GM15510 (cell line): ENCODE data around the gene PTTG1IP.

Experiments used
- POLR2A ChIP-seq: IDR thresholded peaks from 3 replicates; pipeline ENCODE4 v1.6.1; 2011; ENCODE audit warnings: borderline replicate concordance; ENCODE audit not compliant: insufficient read length; ENCODE audit errors: extremely low read depth

The PTTG1IP gene

DNA sequence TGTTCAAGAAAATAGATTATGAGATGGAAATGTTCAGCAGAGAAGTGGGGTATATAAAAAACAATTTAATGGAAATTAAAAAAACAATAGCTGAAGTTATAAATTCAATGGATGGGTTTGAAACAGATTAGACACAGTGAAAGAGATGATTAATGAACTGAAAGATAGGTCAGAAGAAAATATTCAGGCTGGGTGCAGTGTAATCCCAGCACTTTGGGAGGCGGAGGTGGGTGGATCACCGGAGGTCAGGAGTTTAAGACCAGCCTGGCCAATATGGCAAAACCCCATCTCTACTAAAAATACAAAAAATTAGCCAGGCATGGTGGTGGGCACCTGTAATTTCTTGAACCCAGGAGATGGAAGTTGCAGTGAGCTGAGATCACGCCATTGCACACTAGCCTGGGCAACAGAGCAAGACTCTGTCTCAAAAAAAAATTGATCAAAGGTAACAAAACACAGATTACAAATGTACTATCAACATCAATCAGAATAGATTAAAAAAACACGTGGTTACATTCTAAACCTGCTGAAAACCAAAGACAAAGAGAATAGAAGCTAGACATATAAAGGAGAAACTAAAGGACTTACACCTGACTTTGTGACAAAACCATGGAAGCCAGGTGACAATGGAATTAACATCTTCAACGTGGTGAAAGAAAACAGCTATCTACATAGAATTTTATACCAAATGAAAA lies 50.9 kb downstream of the PTTG1IP start:
- TF ChIP-seq POLR2A: no peak

DNA sequence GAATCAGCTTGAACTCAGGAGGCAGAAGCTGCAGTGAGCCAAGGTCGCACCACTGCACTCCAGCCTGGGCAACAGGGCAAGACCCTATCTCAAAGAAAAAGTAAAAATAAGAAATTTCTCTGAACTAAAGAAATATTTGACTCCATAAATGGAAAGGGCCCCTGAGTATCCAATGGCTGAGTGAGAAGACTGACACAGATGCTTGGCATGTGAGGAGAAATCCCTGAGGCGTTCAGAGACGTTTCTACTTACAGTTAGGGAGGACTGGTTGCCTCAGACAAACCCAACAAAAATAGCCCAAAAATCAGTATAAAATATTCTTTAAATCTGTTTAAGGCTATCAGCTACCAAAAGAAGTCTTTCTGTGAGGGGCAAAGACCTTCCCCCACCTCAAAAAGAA lies 52.6 kb downstream of the PTTG1IP start:
- TF ChIP-seq POLR2A: no peak

DNA sequence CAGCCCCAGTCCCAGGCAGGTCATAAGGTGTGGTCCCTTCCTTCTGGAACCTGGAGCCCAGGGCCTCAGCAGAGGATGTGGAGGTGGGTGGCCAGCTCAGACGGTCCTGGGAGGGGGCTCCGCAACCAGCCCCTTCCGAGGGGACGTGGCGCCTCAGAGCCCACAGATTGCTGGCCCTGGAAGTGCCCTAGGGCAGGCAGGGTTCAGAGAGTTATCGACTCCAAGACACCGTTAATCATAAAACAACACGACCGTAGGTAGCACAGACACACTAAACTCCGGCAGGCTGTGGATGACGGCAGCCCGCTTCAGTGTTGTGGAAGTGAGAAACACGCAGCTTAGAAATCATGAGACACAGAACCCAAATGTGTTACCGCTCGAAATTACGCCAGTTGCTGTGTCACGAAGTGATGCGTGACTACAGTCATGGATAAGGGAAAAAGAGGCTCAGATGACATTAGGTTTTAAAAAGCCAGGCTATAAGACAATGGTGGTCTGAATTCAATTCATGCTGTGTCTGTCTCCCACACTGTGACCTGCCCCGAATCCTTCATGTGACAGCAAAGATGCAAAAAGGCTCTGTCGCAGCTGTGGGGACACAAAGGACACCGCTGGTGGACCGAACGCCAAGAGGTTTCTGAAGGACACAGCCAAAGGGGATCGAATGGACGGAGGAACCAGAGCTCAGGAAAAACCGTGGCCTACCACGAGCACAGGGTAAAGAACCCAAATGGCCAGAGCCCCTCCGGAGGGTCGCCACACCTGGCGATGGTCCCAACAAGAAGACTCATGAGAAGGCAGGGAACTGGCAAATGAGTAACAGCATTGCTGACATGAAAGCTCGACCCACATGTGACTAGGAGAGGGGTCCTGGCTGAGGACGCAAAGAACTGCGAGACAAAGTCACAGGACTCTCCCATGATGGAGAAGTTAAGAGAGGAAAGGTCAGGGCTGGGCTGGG lies 53.9 kb downstream of the PTTG1IP start:
- no peak for TF ChIP-seq POLR2A

DNA sequence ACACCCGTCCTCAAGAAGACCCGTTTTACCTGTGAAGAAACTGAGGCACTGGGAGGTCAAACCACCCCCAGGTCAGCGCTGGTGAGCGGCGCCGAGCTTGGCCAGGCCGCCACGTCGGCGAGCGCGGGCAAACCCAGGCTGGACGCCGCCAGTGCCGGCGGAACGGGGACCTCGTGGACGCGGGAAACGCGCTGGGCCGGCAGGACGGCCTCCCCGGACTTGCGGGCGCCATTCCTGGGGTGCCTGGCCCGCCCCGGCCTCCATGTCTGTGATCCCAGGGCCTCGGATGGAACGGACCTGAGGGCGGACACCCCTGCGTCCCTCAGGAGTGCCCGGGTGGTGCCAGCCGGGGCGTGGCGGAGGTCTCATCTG lies 54.9 kb downstream of the PTTG1IP start:
- TF ChIP-seq POLR2A: no peak

DNA sequence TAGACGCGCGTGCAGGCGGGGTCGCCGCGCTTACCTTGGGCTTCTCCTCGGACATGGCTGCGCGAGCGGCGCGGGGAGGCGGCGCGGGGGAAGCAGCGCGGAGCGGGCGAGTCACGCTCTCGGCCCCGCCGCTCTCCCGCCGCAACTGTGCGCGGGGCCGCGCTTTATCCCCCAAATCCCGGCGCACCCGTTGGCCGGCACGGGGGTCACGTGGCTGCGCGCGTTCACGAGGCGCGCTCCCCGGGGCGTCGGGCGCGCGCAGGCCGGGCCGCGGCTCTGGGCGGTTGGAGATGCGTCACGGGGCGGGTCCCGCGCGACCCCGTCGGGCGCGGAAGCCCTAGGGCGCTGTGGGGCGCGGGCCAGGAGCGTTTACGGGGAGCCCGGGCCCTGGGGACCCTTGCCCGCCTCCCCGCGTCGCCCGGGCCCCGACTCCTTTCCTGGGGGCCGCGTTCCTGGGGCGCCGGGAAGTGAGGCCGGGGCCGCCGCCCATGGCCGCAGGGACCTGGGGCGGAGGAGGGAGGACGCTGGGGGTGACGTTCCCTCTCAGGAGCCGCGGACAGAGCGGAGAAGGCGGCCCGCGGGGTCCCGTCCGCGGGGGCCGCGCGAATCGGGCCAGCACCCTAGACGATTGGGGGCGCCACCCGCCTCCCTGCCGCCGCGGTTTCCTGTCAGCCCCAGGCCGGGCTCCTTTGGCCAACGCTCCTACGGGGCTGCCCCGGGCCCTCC lies 55.4 kb downstream of the PTTG1IP start, which contains the start of gene SUMO3:
SUMO3 (minus strand) TSS at position 149 of the 726 bp plus-strand sequence; CDS start at position 55, 94 bp downstream.
- peak; percentile 87 for TF ChIP-seq POLR2A

DNA sequence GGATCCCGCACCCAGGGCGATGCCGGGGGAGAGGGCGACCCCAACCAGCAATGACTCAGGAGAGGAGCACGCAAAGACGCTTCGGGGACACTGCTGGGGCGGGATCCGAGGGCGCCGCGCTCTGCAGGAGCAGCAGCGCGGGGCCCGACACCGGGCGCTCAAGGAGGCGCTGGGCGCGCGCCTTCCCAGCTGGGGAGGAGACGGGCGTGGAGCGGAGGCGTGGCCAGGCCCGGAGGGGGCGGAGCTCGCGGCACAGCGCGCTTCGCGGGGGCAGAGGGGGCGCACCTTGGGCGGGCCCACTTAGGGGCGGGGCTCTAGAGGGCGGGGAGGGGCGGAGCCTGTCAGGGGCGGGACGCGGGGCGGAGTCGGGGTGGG lies 56.0 kb downstream of the PTTG1IP start:
- TF ChIP-seq POLR2A: no peak

DNA sequence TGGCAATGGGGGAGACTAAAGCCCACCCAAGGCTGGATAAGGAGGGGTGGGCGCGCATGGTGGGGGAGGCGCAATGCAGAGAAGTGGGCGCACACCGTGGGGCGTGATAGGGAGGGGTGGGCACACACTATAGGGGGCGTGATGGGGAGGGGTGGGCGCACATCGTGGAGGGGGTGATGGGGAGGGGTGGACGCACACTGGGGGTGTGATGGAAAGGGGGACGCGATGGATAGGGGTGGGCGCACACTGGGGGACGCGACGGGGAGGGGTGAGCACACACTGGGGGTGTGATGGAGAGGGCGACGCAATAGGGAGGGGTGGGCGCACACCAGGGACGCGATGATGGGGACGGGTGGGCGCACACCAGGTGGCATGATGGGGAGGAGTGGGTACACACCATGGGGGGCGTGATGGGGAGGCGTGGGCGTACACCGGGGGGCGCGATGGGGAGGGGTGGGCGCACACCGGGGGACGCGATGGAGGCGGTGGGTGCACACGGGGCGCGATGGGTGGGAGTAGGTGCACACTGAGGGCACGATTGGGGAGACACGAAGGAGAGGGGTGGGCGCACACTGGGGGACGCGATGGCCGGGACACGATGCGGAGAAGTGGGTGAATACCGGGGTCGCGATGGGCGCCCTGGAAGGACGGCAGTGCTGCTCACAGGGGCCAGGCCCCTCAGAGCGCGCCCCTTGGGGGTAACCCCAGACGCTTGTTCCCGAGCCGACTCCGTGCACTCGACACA lies 56.6 kb downstream of the PTTG1IP start:
- TF ChIP-seq POLR2A: no peak

GRCh38 chr21:44815852-44816628 lies 57.5 kb downstream of the PTTG1IP start:
- no peak for TF ChIP-seq POLR2A

- no peak for TF ChIP-seq POLR2A
Measured at GRCh38 chr21:44815225-44815624, 58.3 kb downstream of the PTTG1IP start.

- no peak for TF ChIP-seq POLR2A
Measured at GRCh38 chr21:44814498-44815023, 58.9 kb downstream of the PTTG1IP start.

DNA sequence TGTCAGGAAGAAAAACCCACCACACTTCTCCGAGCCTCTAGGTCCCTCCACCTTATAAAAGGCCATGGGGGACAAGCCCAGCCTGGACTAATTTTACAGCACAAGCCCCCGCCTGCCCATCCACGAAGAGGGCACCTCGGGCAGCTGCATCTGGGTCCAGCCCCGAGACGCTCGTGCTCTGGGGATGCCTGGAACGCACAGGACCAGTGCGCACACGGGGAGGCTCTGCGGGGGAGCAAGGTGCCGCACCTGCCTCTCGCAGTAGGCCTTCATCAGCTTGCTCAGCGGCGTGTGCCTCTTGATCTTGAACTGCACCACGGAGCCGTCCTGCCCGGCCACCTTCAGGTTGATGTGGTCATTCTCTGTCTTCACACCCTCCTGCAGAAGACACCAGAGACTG lies 59.8 kb downstream of the PTTG1IP start:
- no peak for TF ChIP-seq POLR2A

DNA sequence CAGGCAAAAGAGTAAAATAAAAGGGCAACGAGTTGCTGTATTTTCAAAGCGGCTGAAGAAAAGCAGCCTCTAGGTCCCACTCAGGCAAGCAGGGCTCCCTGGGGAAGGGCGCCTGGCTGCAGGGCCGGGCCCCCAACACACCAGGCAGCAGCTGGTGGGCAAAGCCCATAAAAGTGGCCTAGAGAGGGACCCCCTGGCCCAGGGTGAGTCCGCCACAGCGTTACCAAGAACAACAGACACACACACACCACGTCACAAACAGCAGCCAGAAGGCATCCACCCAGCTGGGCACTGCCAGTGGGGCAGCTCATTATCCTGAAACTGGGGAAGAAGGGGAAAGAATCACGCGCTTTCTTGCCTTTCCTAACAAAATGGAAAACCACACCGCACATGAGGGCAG lies 60.3 kb downstream of the PTTG1IP start:
- TF ChIP-seq POLR2A: no peak

GRCh38 chr21:44812640-44813039 lies 60.9 kb downstream of the PTTG1IP start:
- TF ChIP-seq POLR2A: no peak
